ENCODE data around the gene GSPT1. TPM values are rescaled to one million over a fixed set of nuclear protein-coding genes. Genes with fewer than 3 reads are reported as not detected.
A peak's percentile ranks its signal among the peaks of the same experiment; 100 is the strongest.

GSPT1 gene
- total RNA-seq, 1 experiment from 2014 or later, result 136 TPM

DNA sequence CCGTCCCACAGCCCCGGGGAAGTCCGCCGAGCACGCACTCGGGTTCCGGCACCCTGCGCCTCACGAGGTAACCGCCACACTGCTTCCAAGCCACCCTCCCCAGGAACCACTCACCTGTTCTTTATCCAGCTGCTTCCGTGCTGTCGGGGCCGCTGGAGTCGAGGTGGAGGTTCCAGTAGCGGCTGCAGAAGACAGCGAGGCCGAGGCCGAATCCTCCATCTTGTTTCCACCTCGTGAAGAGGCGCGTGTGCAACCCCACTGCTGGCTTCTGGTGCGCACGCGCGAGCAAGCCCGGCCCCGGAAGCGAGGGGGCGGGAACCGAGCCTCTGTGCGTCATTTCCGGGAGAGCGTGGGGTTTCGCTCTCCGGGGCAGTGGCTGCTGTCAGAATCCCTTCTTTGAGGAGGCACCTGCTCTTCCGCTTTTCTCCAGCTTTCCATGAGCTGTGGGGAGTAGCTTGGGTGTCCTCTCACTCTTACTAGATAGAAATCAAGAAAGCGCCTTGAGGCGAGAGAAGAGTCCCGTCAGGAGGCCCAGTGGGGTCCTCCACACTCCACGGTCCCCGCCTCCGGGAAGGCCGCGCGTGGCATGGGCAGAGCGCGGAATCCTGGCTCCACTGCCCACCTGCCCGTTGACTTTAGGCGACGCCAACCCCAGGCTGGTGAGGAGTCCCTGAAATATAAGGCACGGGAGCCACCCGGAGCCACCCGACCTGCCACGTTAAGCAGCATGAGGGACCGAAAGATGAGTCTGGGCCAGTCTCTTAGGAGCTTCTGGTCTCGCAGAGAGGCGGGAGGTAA, 64.3 kb downstream of the GSPT1 start, which contains the start of gene RSL1D1:
Gene RSL1D1, minus strand, starts transcription at position 249 of the 798 bp plus-strand sequence. Its CDS starts 30 bp downstream, at position 219.
- intact Hi-C loops (cut with micrococcal nuclease; ENCODE audit: unreplicated experiment), result loop anchor here (2.0 to 5.0 kb wide), 2 partner anchors 55 to 109 kb away; partner anchors contain the start of genes TXNDC11 and ZC3H7A

DNA sequence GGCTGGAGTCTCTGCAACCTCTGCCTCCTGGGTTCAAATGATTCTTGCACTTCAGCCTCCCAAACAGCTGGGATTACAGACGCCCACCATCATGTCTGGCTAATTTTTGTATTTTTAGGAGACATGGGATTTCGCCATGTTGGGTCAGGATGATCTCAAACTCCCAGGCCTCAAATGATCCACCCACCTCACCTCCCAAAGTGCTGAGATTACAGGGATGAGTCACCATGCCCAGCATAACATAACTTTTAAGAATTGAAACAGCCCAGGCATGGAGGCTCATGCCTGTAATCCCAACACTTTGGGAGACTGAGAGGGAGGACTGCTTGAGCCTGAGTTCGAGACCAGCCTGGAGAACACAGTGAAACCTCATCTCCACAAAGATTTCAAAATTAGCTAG, 66.9 kb downstream of the GSPT1 start:
- Histone ChIP-seq H3K36me3 (ENCODE audit: control insufficient read depth, insufficient read depth, low read length) (peaks cover 10% of the 10 kb centered on the region), H3K4me3 (ENCODE audit: low read depth, low read length) (no peak overlapping the region), H3K9me3 (no peaks in the 10 kb centered on the region), H3K27me3 (replicated peaks; ENCODE audit: control insufficient read depth, insufficient read depth, low read length) (no peaks in the 10 kb centered on the region), H3K4me1 (0 out of 2 replicates have a peak, but pooled peaks cover 4% of the 10 kb centered on the region)
- intact Hi-C loops (cut with micrococcal nuclease; ENCODE audit: unreplicated experiment), result no loop called here
- no peaks in the 10 kb centered on the region for H3K27me3 Mint-ChIP-seq (ENCODE audit: insufficient read depth, unreplicated experiment)
- H3K36me3 Mint-ChIP-seq (ENCODE audit: insufficient read depth, unreplicated experiment), result peaks cover 79% of the 10 kb centered on the region
- H3K4me1 Mint-ChIP-seq (ENCODE audit: low read depth, unreplicated experiment), result no peaks in the 10 kb centered on the region
- no peaks in the 10 kb centered on the region for H3K9me3 Mint-ChIP-seq (ENCODE audit: unreplicated experiment)
- TF ChIP-seq, protein P1, sequence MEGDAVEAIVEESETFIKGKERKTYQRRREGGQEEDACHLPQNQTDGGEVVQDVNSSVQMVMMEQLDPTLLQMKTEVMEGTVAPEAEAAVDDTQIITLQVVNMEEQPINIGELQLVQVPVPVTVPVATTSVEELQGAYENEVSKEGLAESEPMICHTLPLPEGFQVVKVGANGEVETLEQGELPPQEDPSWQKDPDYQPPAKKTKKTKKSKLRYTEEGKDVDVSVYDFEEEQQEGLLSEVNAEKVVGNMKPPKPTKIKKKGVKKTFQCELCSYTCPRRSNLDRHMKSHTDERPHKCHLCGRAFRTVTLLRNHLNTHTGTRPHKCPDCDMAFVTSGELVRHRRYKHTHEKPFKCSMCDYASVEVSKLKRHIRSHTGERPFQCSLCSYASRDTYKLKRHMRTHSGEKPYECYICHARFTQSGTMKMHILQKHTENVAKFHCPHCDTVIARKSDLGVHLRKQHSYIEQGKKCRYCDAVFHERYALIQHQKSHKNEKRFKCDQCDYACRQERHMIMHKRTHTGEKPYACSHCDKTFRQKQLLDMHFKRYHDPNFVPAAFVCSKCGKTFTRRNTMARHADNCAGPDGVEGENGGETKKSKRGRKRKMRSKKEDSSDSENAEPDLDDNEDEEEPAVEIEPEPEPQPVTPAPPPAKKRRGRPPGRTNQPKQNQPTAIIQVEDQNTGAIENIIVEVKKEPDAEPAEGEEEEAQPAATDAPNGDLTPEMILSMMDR (IDR thresholded peaks at IDR 0.05; ENCODE audit: insufficient read depth in 1 of 2, low read depth in 1 of 2, low read length in 1 of 2, severe bottlenecking in 1 of 2, unreplicated experiment in 1 of 2), result no peak
- no peak for DNase-seq
- no peak overlapping the region for H3K4me3 Mint-ChIP-seq (ENCODE audit: unreplicated experiment)
- ChIA-PET CTCF (interaction anchor here (0.6 kb wide), 1 partner anchor 29 kb away, joined by 5 read pairs; no protein-coding TSS in a partner anchor), POLR2A (interaction anchor here (0.6 kb wide), 1 partner anchor 16 kb away, joined by 5 read pairs; no protein-coding TSS in a partner anchor)
- no TSS peak for BruUV-seq (replicated peaks)
- no peak overlapping the region for H3K27ac Mint-ChIP-seq (ENCODE audit: unreplicated experiment)

More for the DNA sequence above, 64.3 kb downstream of the GSPT1 start, which contains the start of gene RSL1D1:
- no peaks in the 10 kb centered on the region for H3K9me3 Mint-ChIP-seq (ENCODE audit: unreplicated experiment)
- H3K4me3 Mint-ChIP-seq (ENCODE audit: unreplicated experiment), result peak within 1 kb of the TSS; percentile 94
- peaks cover 52% of the 10 kb centered on the region for H3K36me3 Mint-ChIP-seq (ENCODE audit: insufficient read depth, unreplicated experiment)
- Histone ChIP-seq H3K4me3 (ENCODE audit: low read depth, low read length) (peak within 1 kb of the TSS; percentile 83), H3K9me3 (no peaks in the 10 kb centered on the region), H3K27me3 (replicated peaks; ENCODE audit: control insufficient read depth, insufficient read depth, low read length) (no peaks in the 10 kb centered on the region), H3K36me3 (ENCODE audit: control insufficient read depth, insufficient read depth, low read length) (peaks cover 3% of the 10 kb centered on the region), H3K4me1 (0 out of 2 replicates have a peak, but pooled peaks cover 4% of the 10 kb centered on the region)
- POLR2A ChIA-PET, result interaction anchor here (0.5 to 0.7 kb wide), 2 partner anchors 28 to 64 kb away, joined by 3 to 7 read pairs; partner anchors contain the start of gene GSPT1
- H3K27me3 Mint-ChIP-seq (ENCODE audit: insufficient read depth, unreplicated experiment), result no peaks in the 10 kb centered on the region
- peak within 1 kb of the TSS; percentile 91 for H3K27ac Mint-ChIP-seq (ENCODE audit: unreplicated experiment)
- TF ChIP-seq, protein P1 (IDR thresholded peaks at IDR 0.05; ENCODE audit: insufficient read depth in 1 of 2, low read depth in 1 of 2, low read length in 1 of 2, severe bottlenecking in 1 of 2, unreplicated experiment in 1 of 2), result no peak
- peak; percentile 89 to 94 for DNase-seq
- H3K4me1 Mint-ChIP-seq (ENCODE audit: low read depth, unreplicated experiment), result peaks cover 8% of the 10 kb centered on the region
- BruUV-seq (replicated peaks), result TSS peak; percentile 72
- CTCF ChIA-PET, result no interaction called here

GRCh38 chr16:11844499-11844898, 71.3 kb downstream of the GSPT1 start:
- intact Hi-C loops (cut with micrococcal nuclease; ENCODE audit: unreplicated experiment), result no loop called here
- DNase-seq, result no peak
- ChIA-PET POLR2A (no interaction called here), CTCF (no interaction called here)
- no peak overlapping the region for H3K4me3 Mint-ChIP-seq (ENCODE audit: unreplicated experiment)
- no TSS peak for BruUV-seq (replicated peaks)
- H3K27ac Mint-ChIP-seq (ENCODE audit: unreplicated experiment), result no peak overlapping the region
- no peaks in the 10 kb centered on the region for H3K9me3 ChIP-seq
- no peak overlapping the region for H3K4me3 ChIP-seq (ENCODE audit: low read depth, low read length)
- peaks cover 85% of the 10 kb centered on the region for H3K36me3 Mint-ChIP-seq (ENCODE audit: insufficient read depth, unreplicated experiment)
- no peaks in the 10 kb centered on the region for H3K4me1 ChIP-seq
- TF ChIP-seq, protein P1 (IDR thresholded peaks at IDR 0.05; ENCODE audit: insufficient read depth in 1 of 2, low read depth in 1 of 2, low read length in 1 of 2, severe bottlenecking in 1 of 2, unreplicated experiment in 1 of 2), result no peak
- no peaks in the 10 kb centered on the region for H3K9me3 Mint-ChIP-seq (ENCODE audit: unreplicated experiment)
- no peaks in the 10 kb centered on the region for H3K27me3 ChIP-seq (replicated peaks; ENCODE audit: control insufficient read depth, insufficient read depth, low read length)
- H3K36me3 ChIP-seq (ENCODE audit: control insufficient read depth, insufficient read depth, low read length), result peaks cover 13% of the 10 kb centered on the region
- H3K4me1 Mint-ChIP-seq (ENCODE audit: low read depth, unreplicated experiment), result no peaks in the 10 kb centered on the region
- H3K27me3 Mint-ChIP-seq (ENCODE audit: insufficient read depth, unreplicated experiment), result no peaks in the 10 kb centered on the region

Measured in Caco-2 (cell line).